K562 (cell line): ENCODE data around the gene NEK1.

ENCODE experiments used
- BRD4 ChIP-seq: fragments of 200-600 bp; sonication (generic); IDR thresholded peaks from 2 replicates; pipeline ENCODE4 v1.6.1; 2017; ENCODE audit warnings: inconsistent platforms
- CEBPB ChIP-seq: fragments of 450-650 bp; IDR thresholded peaks from 2 replicates; pipeline ENCODE4 v1.6.1; 2016; ENCODE audit warnings: missing genetic modification characterization, missing compliant biosample characterization
- EP300 ChIP-seq: IDR thresholded peaks from 2 replicates; pipeline ENCODE4 v1.6.1; 2012; ENCODE audit warnings: low read length, improper control_type of control experiment
- JUND ChIP-seq, 2 experiments: IDR thresholded peaks; 2 replicates in 1 of 2; 3 replicates in 1 of 2; pipeline ENCODE4 v1.6.1; 2011; ENCODE audit warnings: borderline replicate concordance in 2 of 2, low read depth in 2 of 2, low read length in 2 of 2, improper control_type of control experiment in 1 of 2, missing biosample characterization in 1 of 2, missing genetic modification characterization in 1 of 2, missing genetic modification reagents in 1 of 2
- MAFK ChIP-seq: IDR thresholded peaks from 2 replicates; pipeline ENCODE4 v1.6.1; 2011; ENCODE audit warnings: low read length, improper control_type of control experiment
- USF2 ChIP-seq: sonication (generic); formaldehyde crosslinking; IDR thresholded peaks from 2 replicates; pipeline ENCODE4 v1.5.0; 2020; ENCODE audit warnings: missing genetic modification reagents
- ZNF121 ChIP-seq: sonication (generic); formaldehyde crosslinking; conservative IDR thresholded peaks from 2 replicates; pipeline ENCODE4 v1.8.0; 2022; ENCODE audit warnings: missing genetic modification reagents

DNA sequence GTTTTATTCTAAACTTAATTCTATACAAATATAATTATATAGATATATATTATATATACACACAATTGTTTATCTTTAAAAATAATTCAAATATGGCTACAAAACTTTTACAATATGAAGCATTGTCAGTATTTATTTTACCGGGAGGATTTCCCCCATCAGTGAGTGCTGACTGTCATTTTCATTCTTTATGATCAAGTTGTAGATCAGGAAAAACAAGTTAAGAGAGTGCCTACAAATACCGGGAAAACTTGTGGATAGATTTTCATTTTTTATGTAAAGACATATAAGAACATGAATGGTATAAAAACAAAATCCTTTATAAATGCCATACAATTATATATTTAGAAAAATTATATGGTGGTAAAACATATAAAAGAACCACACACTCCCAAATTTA is 45.8 kb upstream of the NEK1 start:
- no peak for TF ChIP-seq MAFK
- no peak for TF ChIP-seq EP300
- no peak for TF ChIP-seq BRD4
- no peak for TF ChIP-seq ZNF121 (CRISPR knock-in tag)
- no peak for TF ChIP-seq JUND (IDR thresholded peaks at IDR 0.05; ENCODE audit: borderline replicate concordance, low read depth, low read length)
- TF ChIP-seq JUND (tag; IDR thresholded peaks at IDR 0.05; ENCODE audit: borderline replicate concordance, low read depth, low read length): no peak
- no peak for TF ChIP-seq CEBPB (tag)
- TF ChIP-seq USF2 (CRISPR knock-in tag): no peak
